AG08395 (cell line): ENCODE results near the gene AJM1.
"Not testable (repeated sequence)": the region's sequence is repeated elsewhere in the genome, so short reads cannot be mapped to it uniquely, and the experiment has no call there.

Experiments
- DNase-seq: peaks from one replicate; pipeline ENCODE4 v3.0.0; 2012; ENCODE audit warnings: mixed read lengths, low spot score

The AJM1 gene

DNA sequence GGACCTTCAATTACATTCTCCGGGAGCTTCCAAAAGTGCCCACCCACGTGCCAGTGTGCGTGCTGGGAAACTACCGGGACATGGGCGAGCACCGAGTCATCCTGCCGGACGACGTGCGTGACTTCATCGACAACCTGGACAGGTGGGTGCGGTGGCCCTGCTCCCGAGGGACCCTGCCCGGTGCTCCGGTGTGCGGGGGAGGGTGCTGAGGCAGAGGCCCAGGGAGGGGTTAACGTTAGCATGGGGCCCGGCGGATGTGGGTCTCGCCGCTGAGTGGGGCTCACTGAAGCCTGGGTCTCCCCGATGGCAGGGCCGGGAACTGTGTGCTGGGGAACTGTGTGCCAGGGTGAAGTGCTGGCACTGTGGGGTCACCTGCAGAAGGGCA, 10.6 kb upstream of the AJM1 start:
- DNase-seq = no peak

DNA sequence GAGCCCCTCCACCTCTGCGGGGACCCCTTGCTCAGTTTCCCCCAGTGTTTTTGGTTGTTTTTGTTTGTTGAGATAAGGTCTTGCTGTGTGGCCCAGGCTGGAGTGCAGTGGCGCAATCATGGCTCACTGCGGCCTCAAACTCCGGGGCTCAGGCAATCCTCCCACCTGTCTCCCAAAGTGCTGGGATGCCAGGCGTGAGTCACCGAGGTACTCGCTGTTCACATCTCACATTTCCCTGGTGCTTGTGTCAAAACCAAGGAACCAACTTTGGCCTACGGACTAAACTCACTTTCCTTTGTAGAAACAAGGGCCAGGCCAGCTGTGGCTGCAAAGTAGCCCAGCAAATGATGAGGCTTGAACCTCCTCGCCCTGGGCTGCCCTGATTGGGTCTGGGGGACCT, 9.7 kb upstream of the AJM1 start:
- DNase-seq = no peak

DNA sequence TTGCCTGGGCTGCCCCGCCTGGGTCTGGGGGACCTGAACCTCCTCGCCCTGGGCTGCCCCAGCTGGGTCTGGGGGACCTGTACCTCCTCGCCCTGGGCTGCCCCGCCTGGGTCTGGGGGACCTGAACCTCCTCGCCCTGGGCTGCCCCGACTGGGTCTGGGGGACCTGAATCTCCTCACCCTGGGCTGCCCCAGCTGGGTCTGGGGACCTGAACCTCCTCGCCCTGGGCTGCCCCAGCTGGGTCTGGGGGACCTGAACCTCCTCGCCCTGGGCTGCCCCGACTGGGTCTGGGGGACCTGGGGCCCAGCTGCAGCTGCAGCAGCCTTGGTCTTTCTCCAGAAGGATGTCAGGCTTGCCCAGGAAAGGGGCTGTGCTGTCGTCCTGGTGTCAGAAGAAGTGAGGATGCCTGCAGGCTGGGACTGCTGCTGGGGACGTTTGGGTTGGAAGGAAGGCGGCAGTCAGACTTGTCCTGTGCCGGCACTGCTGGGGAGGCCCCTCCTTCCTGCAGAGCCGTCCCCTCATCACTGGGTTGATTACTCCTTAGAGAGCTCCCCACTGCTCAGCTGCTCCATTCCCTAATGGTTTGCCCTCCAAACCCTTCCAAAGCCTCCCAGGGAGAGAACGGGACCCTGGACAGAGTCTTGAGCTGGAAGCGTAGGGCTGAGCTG, 8.8 kb upstream of the AJM1 start:
- not testable (repeated sequence) for DNase-seq

DNA sequence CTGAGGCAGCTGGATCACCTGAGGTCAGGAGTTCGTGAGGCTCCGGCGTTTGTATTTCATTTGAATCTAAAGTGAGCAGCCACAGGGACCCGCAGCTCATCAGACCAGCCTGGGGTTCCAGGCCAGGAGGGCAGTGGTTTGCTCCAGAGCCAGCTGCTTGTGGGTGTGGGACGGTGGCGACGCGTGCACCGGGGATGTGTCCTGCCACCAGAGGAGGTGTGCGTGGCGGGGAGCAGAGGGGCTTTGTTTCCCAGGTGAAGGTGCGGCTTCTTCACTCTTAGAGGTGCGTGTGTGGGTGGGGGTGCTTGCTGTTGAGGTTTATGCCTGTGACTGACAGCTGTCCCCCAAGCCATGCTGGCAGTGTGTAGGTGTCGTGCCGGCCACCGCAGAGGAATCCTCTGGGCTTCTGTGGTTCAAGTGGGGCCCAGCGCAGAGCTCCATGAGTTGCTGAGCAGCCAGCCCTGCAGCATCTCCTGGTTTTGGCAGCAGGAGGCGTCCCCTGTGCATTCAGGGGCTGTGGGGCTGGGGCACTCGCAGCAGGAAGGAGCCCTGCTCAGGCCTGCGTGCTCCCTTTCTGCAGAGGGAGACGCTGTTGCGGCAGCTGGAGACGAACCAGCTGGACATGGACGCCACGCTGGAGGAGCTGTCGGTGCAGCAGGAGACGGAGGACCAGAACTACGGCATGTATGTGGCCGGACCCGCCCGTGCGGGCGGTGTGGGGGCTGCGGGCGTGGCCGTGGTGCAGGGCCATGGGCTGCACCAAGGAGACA, 6.9 kb upstream of the AJM1 start:
- no peak for DNase-seq

DNA sequence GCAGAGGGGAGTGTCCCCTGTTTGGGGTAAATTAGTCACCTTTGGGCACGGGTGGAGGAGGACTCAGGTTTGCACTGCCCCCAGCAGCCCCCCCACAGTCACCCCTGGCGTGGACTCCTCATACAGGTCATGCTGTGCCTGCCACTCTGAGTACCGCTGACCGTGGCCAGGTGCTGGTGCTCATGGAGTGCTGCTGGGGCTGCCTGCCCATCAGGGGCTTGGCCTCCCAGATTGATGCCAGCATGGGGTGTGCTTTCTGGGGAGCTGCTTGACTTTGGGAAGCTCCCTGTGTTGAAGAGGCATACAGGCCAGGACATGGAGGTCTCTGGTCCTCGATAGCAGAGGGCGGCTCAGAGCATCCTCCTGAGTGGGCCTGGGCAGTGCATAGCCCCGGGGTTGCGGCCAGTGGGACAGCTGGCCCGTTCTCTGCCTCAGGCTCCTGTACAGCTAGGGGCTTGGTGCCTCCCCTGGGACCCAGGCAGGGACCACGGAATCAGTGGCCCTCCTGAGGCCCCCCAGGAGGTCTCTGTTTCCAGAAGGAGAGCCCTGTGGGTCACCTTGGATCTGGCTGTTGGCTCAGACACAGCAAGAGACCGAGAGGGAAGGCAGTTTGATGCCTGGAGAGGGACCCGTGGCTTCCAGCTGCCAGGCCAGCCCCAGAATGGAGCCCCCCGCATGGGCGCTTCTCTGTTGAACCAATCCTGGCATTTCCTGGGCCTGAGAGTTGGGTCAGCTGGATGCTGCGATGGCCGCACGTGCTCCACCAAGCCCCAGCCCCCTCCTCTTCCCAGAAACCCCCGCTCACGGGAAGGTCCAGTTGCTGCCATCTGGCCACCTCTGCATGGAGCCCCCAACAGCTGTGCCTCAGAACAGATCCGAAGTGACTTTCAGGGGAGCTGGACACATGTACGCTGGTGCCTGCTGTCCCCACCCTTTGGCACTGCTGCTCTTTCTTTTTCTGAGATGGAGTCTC, 6.1 kb upstream of the AJM1 start:
- DNase-seq = no peak

DNA sequence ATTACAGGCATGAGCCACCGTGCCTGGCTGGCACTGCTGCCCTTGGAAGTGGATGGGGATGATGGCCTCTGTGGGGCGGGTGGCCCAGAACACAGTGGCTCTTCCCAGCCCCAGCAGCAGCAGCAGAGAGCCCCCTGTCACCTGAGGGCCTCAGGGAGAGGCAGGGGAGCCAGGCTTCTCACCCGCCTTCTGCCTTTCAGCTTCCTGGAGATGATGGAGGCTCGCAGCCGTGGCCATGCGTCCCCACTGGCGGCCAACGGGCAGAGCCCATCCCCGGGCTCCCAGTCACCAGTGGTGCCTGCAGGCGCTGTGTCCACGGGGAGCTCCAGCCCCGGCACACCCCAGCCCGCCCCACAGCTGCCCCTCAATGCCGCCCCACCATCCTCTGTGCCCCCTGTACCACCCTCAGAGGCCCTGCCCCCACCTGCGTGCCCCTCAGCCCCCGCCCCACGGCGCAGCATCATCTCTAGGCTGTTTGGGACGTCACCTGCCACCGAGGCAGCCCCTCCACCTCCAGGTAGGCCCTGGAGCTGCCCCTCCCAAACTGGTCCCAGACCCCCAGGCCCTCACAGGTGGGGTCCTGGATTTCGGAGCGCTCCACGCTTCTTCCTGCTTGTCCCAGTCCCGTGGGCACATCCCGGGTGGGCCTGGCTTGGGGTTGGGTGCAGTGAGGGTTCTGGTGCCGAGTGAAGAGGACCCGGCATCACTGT, 5.0 kb upstream of the AJM1 start:
- no peak for DNase-seq

DNA sequence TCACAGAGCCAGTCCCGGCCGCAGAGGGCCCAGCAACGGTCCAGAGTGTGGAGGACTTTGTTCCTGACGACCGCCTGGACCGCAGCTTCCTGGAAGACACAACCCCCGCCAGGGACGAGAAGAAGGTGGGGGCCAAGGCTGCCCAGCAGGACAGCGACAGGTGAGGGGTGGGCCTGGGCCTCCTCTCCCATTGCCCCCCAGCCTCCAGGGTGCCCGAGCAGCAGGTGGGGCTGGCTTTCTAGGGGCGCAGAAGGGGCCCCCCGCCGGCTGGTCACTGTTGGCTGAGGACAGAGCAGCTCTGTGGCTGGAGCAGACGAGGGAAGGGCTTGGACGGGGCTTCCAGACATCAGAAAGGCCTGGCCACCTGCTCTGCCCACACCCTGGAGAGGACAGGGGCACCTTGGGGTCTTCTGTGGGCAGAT, 4.4 kb upstream of the AJM1 start:
- not testable (repeated sequence) for DNase-seq

DNA sequence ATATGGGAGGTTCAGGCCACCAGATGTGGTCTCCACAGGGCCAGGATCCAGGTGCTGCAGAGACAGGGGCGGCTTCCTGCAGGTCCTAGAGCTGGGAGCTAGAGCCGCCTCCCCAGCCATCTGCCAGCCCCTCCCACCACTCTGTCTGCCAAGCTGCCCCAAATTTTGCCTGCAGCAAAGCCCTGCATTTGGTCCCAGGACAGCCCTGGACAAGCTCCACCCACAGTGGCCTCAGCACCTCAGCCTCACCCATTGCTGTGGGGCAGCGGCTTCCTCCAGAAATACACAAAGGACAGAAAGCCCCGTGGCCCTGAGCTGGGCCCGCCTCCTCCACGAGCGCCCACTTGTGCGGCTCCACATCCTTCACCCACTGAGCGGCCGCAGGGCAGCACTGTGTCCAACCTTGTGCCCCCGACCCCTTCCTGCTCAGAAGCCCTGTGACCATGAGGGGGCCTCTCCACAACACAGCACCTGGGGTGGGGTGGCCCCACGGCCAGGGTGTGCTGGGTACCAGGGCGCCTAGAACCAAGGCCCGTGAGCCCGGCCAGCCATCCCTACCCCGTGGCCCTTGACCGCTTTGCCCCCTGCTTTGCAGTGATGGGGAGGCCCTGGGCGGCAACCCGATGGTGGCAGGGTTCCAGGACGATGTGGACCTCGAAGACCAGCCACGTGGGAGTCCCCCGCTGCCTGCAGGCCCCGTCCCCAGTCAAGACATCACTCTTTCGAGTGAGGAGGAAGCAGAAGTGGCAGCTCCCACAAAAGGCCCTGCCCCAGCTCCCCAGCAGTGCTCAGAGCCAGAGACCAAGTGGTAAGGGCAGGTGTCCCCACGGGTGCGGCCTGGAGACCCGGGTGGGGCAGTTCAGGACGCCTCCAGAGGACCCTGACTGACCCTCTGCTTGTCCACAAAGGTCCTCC, 3.7 kb upstream of the AJM1 start:
- no peak for DNase-seq

DNA sequence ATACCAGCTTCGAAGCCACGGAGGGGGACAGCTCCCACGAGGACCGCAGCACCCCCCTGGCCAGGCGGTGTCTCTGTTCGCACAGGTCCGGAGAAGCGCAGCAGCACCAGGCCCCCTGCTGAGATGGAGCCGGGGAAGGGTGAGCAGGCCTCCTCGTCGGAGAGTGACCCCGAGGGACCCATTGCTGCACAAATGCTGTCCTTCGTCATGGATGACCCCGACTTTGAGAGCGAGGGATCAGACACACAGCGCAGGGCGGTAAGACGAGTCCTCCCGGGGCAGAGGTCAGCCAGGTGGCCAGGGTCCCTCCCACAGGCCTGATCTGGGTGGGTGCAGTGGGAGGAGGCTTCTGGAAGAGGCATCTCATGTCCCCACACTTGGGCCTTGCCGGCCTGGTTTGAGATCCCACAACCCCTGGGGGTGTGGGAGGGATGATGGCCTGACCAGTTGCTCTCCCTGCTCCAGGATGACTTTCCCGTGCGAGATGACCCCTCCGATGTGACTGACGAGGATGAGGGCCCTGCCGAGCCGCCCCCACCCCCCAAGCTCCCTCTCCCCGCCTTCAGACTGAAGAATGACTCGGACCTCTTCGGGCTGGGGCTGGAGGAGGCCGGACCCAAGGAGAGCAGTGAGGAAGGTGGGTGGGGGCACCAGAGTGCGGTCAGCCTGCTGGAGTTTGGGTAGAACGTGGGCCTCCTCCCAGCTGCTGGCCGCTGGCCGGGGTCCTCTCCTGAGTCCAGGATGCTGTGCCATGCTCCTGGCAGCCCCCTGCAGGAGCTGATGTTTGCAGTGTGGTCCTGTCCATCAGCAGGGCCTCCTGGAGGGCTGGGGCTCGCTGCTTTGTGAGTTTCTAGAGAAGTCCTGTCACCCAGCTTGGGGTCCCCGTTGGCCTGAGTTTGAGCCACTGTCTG, 2.8 kb upstream of the AJM1 start:
- no peak for DNase-seq

DNA sequence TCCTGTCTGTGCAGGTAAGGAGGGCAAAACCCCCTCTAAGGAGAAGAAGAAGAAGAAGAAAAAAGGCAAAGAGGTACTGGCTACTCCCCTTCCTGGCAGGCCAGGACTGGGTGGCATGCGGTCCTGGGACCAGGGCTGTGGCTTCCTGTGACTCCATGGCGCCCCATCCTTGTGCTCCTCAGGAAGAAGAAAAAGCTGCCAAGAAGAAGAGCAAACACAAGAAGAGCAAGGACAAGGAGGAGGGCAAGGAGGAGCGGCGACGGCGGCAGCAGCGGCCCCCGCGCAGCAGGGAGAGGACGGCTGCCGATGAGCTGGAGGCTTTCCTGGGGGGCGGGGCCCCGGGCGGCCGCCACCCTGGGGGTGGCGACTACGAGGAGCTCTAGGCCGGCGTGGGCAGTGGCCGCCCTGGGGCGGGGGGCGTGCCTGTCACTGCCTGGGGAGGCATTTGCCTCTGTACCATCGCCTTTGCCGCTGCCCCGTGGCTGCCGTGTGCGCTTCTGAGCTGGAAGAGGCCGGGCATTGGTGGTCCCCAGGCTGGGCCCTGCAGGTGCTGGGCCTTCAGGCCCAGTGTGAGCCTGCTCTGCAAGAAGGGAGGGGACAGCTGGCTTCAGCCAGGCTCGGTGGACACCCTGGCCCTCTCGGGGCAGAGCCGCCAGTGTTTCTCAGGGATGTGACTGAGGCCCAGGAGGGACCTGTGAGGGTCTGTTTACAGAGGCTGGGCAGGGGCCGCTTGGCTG, 2.0 kb upstream of the AJM1 start:
- no peak for DNase-seq

DNA sequence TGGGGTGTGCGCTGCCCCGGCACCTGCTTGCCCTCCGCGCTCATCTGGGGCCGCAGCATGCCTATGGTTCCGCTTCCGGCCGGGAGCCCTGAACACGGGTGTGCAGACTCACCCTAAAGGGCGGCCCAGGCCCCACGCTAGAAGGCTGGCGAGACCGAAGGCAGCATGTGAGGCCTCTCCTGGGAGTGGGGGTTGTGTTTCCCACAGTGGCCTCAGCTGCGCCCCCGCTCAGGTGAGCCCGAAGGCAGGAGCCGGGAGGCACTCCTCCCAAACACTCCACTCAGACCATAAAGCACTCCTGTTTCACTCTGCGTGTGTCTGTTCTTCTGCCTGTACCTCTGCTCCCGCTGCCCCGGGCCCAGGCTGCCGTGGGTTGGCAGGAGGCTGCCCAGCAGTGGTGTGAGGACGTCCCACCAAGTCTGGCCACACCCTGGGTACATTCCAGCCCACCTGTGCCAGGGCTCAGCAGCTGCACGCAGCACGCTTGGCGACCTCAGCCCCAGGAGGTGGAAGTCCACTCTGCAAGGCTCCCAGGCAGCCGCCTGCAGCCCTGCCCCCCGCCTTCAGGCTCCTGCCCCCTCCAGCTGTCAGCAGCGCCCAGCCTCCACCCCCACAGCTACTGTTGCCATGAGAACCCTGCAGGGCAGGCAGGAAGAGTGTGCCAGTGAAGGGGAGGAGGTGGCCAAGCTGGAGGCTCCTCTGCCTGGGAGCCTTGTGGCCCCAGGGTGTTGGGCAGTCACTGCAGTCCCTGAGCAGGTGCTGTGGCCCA, 1.2 kb upstream of the AJM1 start:
- peak; percentile 40 for DNase-seq

DNA sequence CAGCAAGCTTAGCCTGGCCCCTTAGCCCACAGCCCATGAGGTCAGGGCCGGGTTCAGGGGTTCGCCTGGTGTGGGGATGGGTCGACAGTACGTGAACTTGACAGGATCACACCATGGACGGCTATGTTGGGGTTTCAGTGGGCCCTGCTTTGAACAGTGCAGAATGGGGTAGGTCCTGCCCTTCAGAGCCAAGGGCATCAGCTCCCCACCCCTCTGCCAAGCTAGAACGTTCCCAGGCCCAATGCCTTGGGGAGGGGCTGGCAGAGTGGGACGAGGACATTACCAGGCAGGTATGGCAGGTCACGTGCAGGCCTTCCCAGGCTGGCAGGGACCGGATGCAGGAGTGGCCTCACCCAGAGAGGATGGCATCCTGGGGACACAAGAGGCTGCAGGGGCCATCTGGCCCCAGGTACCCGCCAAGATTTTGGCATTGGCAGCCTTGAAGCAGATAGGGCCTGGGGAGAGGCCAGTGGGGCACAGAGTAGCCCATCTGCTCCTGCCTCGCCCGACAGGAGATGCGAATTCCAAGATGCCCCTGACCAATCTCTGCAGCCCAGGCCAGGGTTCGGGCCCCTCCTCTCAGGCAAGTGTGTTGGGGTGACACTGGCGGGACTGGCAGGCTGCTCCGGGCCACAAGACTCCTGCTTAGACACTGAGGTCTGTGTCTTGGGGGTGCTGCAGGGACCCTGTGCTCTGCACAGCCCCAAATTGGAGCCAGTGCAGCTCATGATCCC, 465 bp upstream of the AJM1 start:
- DNase-seq = not testable (repeated sequence)

DNA sequence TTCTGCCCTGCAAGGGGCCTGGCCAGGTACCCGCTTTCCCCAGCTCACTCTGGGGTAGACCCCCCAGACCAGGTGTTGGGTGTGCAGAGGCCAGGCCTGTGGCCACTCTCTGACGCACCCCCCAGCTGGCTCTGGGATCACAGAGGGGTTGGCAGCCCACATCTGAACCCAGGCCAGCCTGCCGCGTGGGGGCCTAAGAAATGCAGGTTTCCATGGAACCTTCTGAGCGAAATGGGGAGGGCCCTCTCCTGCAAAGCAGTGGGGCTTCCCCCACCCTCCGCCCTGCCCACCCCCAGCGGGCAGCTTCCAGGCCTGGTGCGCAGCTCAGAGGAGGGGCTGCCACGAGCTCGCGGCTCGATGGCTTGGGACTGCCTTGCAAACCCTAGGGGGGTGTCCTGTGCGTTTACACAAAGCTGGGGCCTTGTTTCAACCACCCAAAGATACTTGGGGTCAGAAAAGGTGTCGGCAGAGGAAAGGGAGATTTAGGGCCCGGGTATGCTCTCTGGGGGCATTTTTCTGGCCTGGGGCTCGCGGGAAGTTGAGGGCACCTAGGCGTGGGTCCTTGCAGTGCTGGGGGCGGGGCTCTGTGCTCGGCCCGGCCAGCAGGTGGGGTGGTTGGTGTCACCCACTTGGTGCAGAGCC, 1.0 kb downstream of the AJM1 start:
- not testable (repeated sequence) for DNase-seq

DNA sequence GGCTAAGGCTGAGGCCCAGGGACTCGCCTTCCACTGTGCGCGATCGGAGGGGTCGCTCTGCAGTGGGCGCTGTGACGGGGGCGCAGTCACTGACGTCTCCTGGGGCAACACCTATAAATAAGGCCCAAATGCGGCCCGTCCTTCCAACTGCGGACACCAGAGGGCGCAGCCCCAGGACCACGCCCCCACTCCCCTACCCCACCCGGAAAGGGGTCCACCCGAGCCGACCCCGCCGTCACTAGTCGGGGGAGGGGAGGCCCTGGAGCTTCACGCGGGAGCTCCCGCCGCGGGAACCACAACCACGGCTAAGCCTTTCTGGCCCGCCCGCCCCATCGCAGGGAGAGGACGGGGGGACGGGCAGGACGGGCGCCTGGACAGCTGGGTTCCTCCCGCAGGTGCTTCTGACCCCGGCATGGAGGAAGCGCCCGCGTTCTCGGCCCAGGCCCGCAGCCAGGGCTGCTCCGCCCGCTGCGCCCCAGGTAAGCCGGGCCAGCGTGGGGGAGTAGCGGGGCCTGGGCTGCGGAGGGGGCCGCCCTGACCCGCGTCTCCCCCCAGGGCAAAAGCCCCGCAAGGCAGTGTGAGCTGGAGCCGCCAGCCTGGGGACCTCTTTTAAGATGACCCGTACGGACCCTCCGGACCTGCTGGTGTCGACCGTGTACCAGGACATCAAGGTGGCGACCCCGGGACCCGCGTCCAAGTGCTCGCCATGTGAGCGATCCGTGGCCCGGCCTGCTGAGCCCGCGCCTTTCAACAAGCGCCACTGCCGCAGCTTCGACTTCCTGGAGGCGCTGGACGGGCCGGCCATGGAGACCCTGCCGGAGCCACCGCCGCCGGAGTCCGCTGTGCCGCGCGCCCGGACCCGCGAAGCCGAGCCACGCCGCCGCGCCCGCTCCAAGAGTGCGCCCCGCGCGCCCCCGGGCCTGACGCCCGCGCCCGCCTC, 1.8 kb downstream of the AJM1 start:
- DNase-seq = not testable (repeated sequence)

DNA sequence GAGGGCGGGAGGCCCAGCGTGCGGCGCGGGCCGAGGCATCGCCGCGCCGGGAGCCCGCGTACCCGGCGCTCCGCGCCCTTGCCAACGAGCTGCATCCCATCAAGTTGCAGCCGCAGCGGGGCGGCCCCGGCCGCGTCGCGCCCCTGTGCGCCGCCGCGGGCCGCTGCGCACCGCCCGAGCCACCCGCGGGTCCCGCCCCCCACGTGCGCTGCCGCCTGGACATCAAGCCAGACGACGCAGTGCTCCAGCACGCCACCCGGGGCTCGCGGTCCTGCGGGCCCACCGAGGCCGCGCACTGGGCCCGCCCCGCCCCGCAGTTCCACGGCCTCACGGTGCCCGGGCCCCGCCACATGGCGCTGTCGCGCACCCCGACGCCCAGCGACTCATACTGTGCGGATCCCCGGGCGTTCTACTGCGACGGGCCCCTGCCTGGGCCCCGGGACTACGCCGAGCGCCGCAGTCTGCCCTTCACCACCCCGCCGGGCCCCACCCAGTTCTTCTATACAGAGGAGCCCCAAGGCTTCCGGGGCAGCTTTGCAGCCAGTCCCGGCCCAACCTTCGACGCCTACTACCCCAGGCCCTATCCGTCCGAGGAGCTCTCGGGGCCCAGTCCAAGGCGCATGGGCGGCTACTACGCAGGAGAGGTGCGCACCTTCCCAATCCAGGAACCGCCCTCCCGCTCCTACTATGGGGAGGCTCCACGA, 2.6 kb downstream of the AJM1 start:
- no peak for DNase-seq
